ENCODE data around the gene PLD4. TPM values are rescaled to one million over a fixed set of nuclear protein-coding genes. Genes with fewer than 3 reads are reported as not detected.

PLD4 gene, protein sequence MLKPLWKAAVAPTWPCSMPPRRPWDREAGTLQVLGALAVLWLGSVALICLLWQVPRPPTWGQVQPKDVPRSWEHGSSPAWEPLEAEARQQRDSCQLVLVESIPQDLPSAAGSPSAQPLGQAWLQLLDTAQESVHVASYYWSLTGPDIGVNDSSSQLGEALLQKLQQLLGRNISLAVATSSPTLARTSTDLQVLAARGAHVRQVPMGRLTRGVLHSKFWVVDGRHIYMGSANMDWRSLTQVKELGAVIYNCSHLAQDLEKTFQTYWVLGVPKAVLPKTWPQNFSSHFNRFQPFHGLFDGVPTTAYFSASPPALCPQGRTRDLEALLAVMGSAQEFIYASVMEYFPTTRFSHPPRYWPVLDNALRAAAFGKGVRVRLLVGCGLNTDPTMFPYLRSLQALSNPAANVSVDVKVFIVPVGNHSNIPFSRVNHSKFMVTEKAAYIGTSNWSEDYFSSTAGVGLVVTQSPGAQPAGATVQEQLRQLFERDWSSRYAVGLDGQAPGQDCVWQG
- total RNA-seq (2014; rRNA removed; shearing (Covaris generic)) = 0.11 TPM in 1 of 2 replicates, not detected in the other

DNA sequence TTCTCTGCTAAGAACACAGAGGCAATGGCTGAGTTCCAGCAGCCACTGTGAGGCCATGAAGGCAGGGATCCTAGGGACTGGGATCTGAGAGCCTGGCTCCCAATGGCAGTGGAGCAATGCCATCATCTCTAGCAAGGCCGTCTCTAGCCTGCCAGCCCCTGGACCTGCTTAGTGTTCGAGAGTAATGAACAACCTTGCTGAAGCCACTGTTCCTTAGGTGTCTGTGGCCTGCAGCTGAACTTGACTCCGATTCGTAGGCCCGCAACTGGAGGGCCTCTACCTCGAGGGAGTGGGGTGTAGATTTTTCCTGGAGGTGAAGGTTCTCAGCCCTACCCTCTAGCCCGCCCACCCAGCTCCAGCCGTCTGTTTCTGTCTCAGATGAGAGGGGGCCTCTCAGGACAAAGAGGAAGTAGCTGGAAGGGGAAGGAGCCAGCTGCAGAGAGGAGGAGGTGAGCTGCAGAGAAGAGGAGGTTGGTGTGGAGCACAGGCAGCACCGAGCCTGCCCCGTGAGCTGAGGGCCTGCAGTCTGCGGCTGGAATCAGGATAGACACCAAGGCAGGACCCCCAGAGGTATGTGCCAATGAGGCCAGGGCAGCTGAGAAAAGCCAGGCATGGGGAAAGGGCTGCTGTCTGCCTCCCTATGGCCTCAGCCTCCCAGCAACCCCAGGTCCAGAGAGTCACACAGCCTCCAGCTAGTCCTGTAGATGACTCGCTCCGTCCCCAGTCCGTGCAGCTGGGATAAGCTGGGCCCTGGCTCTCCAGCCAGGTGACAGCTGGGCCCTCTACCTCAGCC, at the start of gene PLD4:
Gene PLD4, plus strand, starts transcription at position 459 of the 793 bp plus-strand sequence. CDS start 2,262 bp downstream, outside the sequence.
- H3K27me3 ChIP-seq (ENCODE audit: control insufficient read depth, insufficient read depth, low read length) = peaks cover 1% of the 10 kb centered on the region; the same call in 1 of the 2 replicates
- no peak within 1 kb of the TSS for H3K4me3 ChIP-seq (ENCODE audit: insufficient read depth, low read depth, low read length)
- DNase-seq = peak; percentile 35
- no peaks in the 10 kb centered on the region for H3K36me3 ChIP-seq (replicated peaks; ENCODE audit: control insufficient read depth, insufficient read depth, low read length)

DNA sequence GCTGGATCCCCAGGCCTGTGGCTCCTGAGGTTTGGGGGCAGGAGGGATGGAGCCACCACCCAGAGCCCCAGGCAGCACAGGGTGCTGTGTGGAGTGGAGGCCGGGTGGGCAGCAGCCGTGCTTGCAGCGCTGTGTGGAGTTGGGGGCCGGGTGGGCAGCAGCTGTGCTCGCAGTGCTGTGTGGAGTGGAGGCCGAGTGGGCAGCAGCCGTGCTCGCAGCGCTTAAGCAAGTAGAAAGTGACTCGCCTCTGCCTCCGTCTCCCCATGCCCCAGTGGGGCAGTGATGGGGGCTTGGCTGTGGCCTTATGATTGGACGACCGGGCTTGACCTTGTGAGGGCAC, 49.3 kb upstream of the PLD4 start:
- peaks cover 2% of the 10 kb centered on the region for H3K36me3 ChIP-seq (replicated peaks; ENCODE audit: control insufficient read depth, insufficient read depth, low read length)
- no peaks in the 10 kb centered on the region for H3K27me3 ChIP-seq (ENCODE audit: control insufficient read depth, insufficient read depth, low read length)
- DNase-seq = no peak
- no peak overlapping the region for H3K4me3 ChIP-seq (ENCODE audit: insufficient read depth, low read depth, low read length)

DNA sequence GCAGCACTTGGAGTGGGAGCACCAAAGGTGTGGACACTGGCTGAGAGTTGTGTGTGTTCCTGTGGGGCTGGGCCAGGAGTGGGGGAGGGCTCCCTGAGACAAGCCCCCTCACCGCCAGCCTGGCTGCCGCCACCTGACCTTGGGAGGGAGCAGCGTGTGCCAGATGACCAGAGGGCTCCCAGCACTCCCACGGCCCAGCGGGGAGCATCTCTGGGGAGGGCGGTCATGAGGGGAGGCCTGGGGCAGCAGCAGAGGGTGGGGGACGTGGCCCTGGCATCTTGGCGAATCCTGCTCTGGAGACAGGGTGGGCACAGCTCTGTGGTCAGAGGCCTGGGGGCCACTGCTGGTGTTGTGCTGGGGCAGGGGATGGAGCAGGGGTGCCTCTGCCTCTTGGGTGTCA, 48.9 kb upstream of the PLD4 start:
- Histone ChIP-seq H3K27me3 (ENCODE audit: control insufficient read depth, insufficient read depth, low read length) (no peaks in the 10 kb centered on the region), H3K36me3 (replicated peaks; ENCODE audit: control insufficient read depth, insufficient read depth, low read length) (peaks cover 5% of the 10 kb centered on the region), H3K4me3 (ENCODE audit: insufficient read depth, low read depth, low read length) (no peak overlapping the region)
- DNase-seq = peak; percentile 68

DNA sequence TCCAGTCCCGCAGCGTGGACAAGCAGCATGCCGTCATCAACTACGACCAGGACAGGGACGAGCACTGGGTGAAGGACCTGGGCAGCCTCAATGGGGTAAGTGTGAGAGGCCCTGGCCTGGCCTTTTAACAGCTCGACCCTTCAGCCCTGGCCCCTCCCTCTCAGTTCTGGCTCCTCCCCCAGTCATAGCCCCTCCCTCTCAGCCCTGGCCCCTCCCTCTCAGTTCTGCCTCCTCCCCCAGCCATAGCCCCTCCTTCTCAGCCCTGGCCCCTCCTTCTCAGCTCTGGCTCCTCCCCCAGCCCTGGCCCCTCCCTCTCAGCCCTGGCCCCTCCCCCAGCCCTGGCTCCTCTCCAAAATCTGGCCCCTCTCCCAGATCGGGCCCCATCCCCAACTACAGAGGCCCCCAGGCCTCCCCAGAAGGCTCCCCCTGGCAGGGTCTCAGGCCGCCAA, 48.4 kb upstream of the PLD4 start:
- DNase-seq = peak; percentile 98
- Histone ChIP-seq H3K4me3 (ENCODE audit: insufficient read depth, low read depth, low read length) (no peak overlapping the region), H3K36me3 (replicated peaks; ENCODE audit: control insufficient read depth, insufficient read depth, low read length) (peaks cover 5% of the 10 kb centered on the region), H3K27me3 (ENCODE audit: control insufficient read depth, insufficient read depth, low read length) (no peaks in the 10 kb centered on the region)

- H3K36me3 ChIP-seq (replicated peaks; ENCODE audit: control insufficient read depth, insufficient read depth, low read length) = peaks cover 5% of the 10 kb centered on the region
- DNase-seq = peak; percentile 56
- no peaks in the 10 kb centered on the region for H3K27me3 ChIP-seq (ENCODE audit: control insufficient read depth, insufficient read depth, low read length)
- H3K4me3 ChIP-seq (ENCODE audit: insufficient read depth, low read depth, low read length) = no peak overlapping the region
Measured at GRCh38 chr14:104877066-104877805, 47.4 kb upstream of the PLD4 start.

GRCh38 chr14:104877806-104878550, 46.7 kb upstream of the PLD4 start:
- no peak overlapping the region for H3K4me3 ChIP-seq (ENCODE audit: insufficient read depth, low read depth, low read length)
- H3K27me3 ChIP-seq (ENCODE audit: control insufficient read depth, insufficient read depth, low read length) = no peaks in the 10 kb centered on the region
- peak; percentile 57 for DNase-seq
- peaks cover 5% of the 10 kb centered on the region for H3K36me3 ChIP-seq (replicated peaks; ENCODE audit: control insufficient read depth, insufficient read depth, low read length)

DNA sequence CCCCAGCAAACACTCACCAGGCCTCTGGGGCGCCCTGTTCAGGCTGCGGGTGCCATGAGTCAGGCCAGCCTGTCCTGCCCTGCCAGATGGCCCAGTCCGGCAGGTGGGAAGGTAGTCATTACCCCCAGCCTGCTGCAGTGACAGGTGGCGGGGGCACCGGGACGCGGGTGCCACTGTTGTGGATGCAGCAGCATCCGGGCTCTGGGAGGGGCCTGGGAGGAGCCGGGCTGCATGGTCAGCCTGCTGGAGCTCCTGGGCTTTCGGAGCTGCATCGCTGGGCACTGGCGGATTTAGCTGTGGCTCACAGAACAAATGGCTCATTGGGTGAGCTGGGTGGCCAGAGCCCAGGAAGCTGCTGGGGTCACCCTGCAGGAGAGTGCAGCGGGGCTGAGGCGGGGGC, 46.1 kb upstream of the PLD4 start:
- Histone ChIP-seq H3K36me3 (replicated peaks; ENCODE audit: control insufficient read depth, insufficient read depth, low read length) (peaks cover 5% of the 10 kb centered on the region), H3K27me3 (ENCODE audit: control insufficient read depth, insufficient read depth, low read length) (no peaks in the 10 kb centered on the region), H3K4me3 (ENCODE audit: insufficient read depth, low read depth, low read length) (no peak overlapping the region)
- DNase-seq = peak; percentile 40

GRCh38 chr14:104879201-104879982, 45.3 kb upstream of the PLD4 start:
- peak; percentile 49 for DNase-seq
- Histone ChIP-seq H3K4me3 (ENCODE audit: insufficient read depth, low read depth, low read length) (no peak overlapping the region), H3K27me3 (ENCODE audit: control insufficient read depth, insufficient read depth, low read length) (no peaks in the 10 kb centered on the region), H3K36me3 (replicated peaks; ENCODE audit: control insufficient read depth, insufficient read depth, low read length) (peaks cover 5% of the 10 kb centered on the region)

DNA sequence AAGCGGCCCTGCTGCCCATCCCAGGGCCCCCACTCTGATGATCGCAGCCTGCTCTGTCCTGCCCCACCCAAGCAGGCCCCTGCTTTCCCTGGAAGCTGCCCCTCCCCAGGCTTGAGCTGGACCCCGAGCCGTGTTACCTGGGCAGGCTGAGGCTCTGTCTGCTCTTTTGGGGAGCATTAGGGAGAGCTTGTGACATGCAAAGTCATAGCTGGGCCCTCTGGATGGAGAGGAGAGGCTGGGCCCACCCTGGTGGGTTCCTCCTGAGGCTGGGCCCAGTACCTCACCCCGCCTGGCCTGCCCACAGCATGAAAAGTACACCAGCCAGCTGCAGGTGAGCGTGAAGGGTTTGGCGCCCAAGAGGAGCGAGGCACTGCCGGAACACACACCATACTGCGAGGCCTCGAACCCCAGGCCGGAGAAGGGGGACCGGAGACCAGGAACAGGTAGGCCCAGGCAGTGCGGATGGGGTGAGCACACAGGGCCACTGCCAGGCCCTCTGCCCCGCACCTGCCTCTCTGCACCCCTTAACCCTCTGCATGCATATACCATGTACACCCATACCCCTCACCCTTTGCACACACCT, 44.6 kb upstream of the PLD4 start:
- Histone ChIP-seq H3K36me3 (replicated peaks; ENCODE audit: control insufficient read depth, insufficient read depth, low read length) (peaks cover 5% of the 10 kb centered on the region), H3K27me3 (ENCODE audit: control insufficient read depth, insufficient read depth, low read length) (no peaks in the 10 kb centered on the region), H3K4me3 (ENCODE audit: insufficient read depth, low read depth, low read length) (no peak overlapping the region)
- peak; percentile 25 for DNase-seq

- no peaks in the 10 kb centered on the region for H3K27me3 ChIP-seq (ENCODE audit: control insufficient read depth, insufficient read depth, low read length)
- DNase-seq = peak; percentile 26
- H3K4me3 ChIP-seq (ENCODE audit: insufficient read depth, low read depth, low read length) = no peak overlapping the region
- peaks cover 5% of the 10 kb centered on the region for H3K36me3 ChIP-seq (replicated peaks; ENCODE audit: control insufficient read depth, insufficient read depth, low read length)
Measured at GRCh38 chr14:104880584-104881210, 44.0 kb upstream of the PLD4 start.

- Histone ChIP-seq H3K27me3 (ENCODE audit: control insufficient read depth, insufficient read depth, low read length) (no peaks in the 10 kb centered on the region), H3K36me3 (replicated peaks; ENCODE audit: control insufficient read depth, insufficient read depth, low read length) (peaks cover 5% of the 10 kb centered on the region), H3K4me3 (ENCODE audit: insufficient read depth, low read depth, low read length) (no peak overlapping the region)
- DNase-seq = peak; percentile 43
Measured at GRCh38 chr14:104881369-104881979, 43.2 kb upstream of the PLD4 start.

- peaks cover 5% of the 10 kb centered on the region for H3K36me3 ChIP-seq (replicated peaks; ENCODE audit: control insufficient read depth, insufficient read depth, low read length)
- DNase-seq = peak; percentile 93
- no peak overlapping the region for H3K4me3 ChIP-seq (ENCODE audit: insufficient read depth, low read depth, low read length)
- no peaks in the 10 kb centered on the region for H3K27me3 ChIP-seq (ENCODE audit: control insufficient read depth, insufficient read depth, low read length)
Measured at GRCh38 chr14:104882325-104882973, 42.2 kb upstream of the PLD4 start.

Data from H7 (cell line).